ENCODE data around the gene THRSP. TPM values are rescaled to one million over a fixed set of nuclear protein-coding genes. Genes with fewer than 3 reads are reported as not detected.

THRSP gene
- total RNA-seq, 1 experiment from 2014 or later = not detected

GRCh38 chr11:78094250-78094649, 30.6 kb downstream of the THRSP start:
- no TSS peak for BruUV-seq (replicated peaks)
- H3K9ac ChIP-seq (ENCODE audit: low read length) = no peak overlapping the region
- ATAC-seq (no peak), DNase-seq (no peak)
- H3K9me3 ChIP-seq (ENCODE audit: low read length) = no peaks in the 10 kb centered on the region
- H3K36me3 ChIP-seq (ENCODE audit: low read depth, low read length) = peaks cover 27% of the 10 kb centered on the region
- intact Hi-C loops (cut with micrococcal nuclease) = no loop called here
- no peaks in the 10 kb centered on the region for H3K9me2 ChIP-seq (replicated peaks; ENCODE audit: low read length)
- H3K4me2 ChIP-seq (ENCODE audit: low read length) = no peak overlapping the region
- ChIA-PET CTCF (interaction anchor here (0.6 kb wide), 1 partner anchor 327 kb away, joined by 3 read pairs; no protein-coding TSS in a partner anchor), POLR2A (ENCODE audit: unreplicated experiment) (no interaction called here)
- H3K4me1 ChIP-seq (ENCODE audit: insufficient read depth, low read length) = no peaks in the 10 kb centered on the region
- H3K4me3 ChIP-seq (ENCODE audit: low read length) = no peak overlapping the region
- H3K79me2 ChIP-seq (ENCODE audit: low read length) = no peaks in the 10 kb centered on the region
- no peak overlapping the region for H2AFZ ChIP-seq (ENCODE audit: low read length)
- no peak overlapping the region for H3K27ac ChIP-seq (ENCODE audit: low read length)
- TF ChIP-seq EZH2 (IDR thresholded peaks at IDR 0.05; ENCODE audit: low read length, unreplicated experiment) (no peak), EZH2phosphoT487 (IDR thresholded peaks at IDR 0.05; ENCODE audit: borderline replicate concordance, low read length) (no peak)
- TF ChIP-seq, protein P1, sequence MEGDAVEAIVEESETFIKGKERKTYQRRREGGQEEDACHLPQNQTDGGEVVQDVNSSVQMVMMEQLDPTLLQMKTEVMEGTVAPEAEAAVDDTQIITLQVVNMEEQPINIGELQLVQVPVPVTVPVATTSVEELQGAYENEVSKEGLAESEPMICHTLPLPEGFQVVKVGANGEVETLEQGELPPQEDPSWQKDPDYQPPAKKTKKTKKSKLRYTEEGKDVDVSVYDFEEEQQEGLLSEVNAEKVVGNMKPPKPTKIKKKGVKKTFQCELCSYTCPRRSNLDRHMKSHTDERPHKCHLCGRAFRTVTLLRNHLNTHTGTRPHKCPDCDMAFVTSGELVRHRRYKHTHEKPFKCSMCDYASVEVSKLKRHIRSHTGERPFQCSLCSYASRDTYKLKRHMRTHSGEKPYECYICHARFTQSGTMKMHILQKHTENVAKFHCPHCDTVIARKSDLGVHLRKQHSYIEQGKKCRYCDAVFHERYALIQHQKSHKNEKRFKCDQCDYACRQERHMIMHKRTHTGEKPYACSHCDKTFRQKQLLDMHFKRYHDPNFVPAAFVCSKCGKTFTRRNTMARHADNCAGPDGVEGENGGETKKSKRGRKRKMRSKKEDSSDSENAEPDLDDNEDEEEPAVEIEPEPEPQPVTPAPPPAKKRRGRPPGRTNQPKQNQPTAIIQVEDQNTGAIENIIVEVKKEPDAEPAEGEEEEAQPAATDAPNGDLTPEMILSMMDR (conservative IDR thresholded peaks at IDR 0.05; ENCODE audit: low read depth, low read length) = no peak
- no peaks in the 10 kb centered on the region for H3F3A ChIP-seq (ENCODE audit: low read length, unreplicated experiment)
- H4K20me1 ChIP-seq (ENCODE audit: low read length) = no peaks in the 10 kb centered on the region
- H3K27me3 ChIP-seq (ENCODE audit: low read length) = no peaks in the 10 kb centered on the region

- no peak for DNase-seq
- H3K79me2 ChIP-seq (ENCODE audit: low read length) = no peaks in the 10 kb centered on the region
- peaks cover 10% of the 10 kb centered on the region; the same call in 1 of the 2 replicates for H3K4me1 ChIP-seq (ENCODE audit: insufficient read depth, low read length)
- H3F3A ChIP-seq (ENCODE audit: low read length, unreplicated experiment) = no peaks in the 10 kb centered on the region
- no peaks in the 10 kb centered on the region for H4K20me1 ChIP-seq (ENCODE audit: low read length)
- H3K27ac ChIP-seq (ENCODE audit: low read length) = no peak overlapping the region
- no peak overlapping the region for H3K4me2 ChIP-seq (ENCODE audit: low read length)
- H3K4me3 ChIP-seq (ENCODE audit: low read length) = no peak overlapping the region
- no peaks in the 10 kb centered on the region for H3K27me3 ChIP-seq (ENCODE audit: low read length)
- ChIA-PET CTCF (no interaction called here), POLR2A (ENCODE audit: unreplicated experiment) (no interaction called here)
- TF ChIP-seq EZH2phosphoT487 (IDR thresholded peaks at IDR 0.05; ENCODE audit: borderline replicate concordance, low read length) (no peak), EZH2 (IDR thresholded peaks at IDR 0.05; ENCODE audit: low read length, unreplicated experiment) (no peak)
- TF ChIP-seq, protein P1 (conservative IDR thresholded peaks at IDR 0.05; ENCODE audit: low read depth, low read length) = no peak
- no peaks in the 10 kb centered on the region for H3K9me2 ChIP-seq (replicated peaks; ENCODE audit: low read length)
- H2AFZ ChIP-seq (ENCODE audit: low read length) = no peak overlapping the region
- no TSS peak for BruUV-seq (replicated peaks)
- ATAC-seq = no peak
- intact Hi-C loops (cut with micrococcal nuclease) = no loop called here
- H3K36me3 ChIP-seq (ENCODE audit: low read depth, low read length) = peaks cover 44% of the 10 kb centered on the region
- no peak overlapping the region for H3K9ac ChIP-seq (ENCODE audit: low read length)
- H3K9me3 ChIP-seq (ENCODE audit: low read length) = no peaks in the 10 kb centered on the region
Measured at GRCh38 chr11:78097666-78098385, 34.2 kb downstream of the THRSP start.

GRCh38 chr11:78099666-78100065, 36.0 kb downstream of the THRSP start:
- no peak overlapping the region for H3K4me2 ChIP-seq (ENCODE audit: low read length)
- no peak overlapping the region for H2AFZ ChIP-seq (ENCODE audit: low read length)
- no peaks in the 10 kb centered on the region for H4K20me1 ChIP-seq (ENCODE audit: low read length)
- ChIA-PET POLR2A (ENCODE audit: unreplicated experiment) (no interaction called here), CTCF (no interaction called here)
- TF ChIP-seq EZH2phosphoT487 (IDR thresholded peaks at IDR 0.05; ENCODE audit: borderline replicate concordance, low read length) (no peak), EZH2 (IDR thresholded peaks at IDR 0.05; ENCODE audit: low read length, unreplicated experiment) (no peak)
- TF ChIP-seq, protein P1 (conservative IDR thresholded peaks at IDR 0.05; ENCODE audit: low read depth, low read length) = no peak
- ATAC-seq = no peak
- H3K4me1 ChIP-seq (ENCODE audit: insufficient read depth, low read length) = peaks cover 10% of the 10 kb centered on the region; the same call in 1 of the 2 replicates
- H3K4me3 ChIP-seq (ENCODE audit: low read length) = no peak overlapping the region
- no peak overlapping the region for H3K9ac ChIP-seq (ENCODE audit: low read length)
- DNase-seq = no peak
- no peaks in the 10 kb centered on the region for H3K9me3 ChIP-seq (ENCODE audit: low read length)
- no TSS peak for BruUV-seq (replicated peaks)
- H3F3A ChIP-seq (ENCODE audit: low read length, unreplicated experiment) = no peaks in the 10 kb centered on the region
- intact Hi-C loops (cut with micrococcal nuclease) = no loop called here
- H3K9me2 ChIP-seq (replicated peaks; ENCODE audit: low read length) = no peaks in the 10 kb centered on the region
- peaks cover 40% of the 10 kb centered on the region for H3K36me3 ChIP-seq (ENCODE audit: low read depth, low read length)
- no peaks in the 10 kb centered on the region for H3K27me3 ChIP-seq (ENCODE audit: low read length)
- no peaks in the 10 kb centered on the region for H3K79me2 ChIP-seq (ENCODE audit: low read length)
- H3K27ac ChIP-seq (ENCODE audit: low read length) = no peak overlapping the region
